Lung (tissue), 13 donors: ENCODE measurements around the gene TXNDC12. TPM values are rescaled to one million over a fixed set of nuclear protein-coding genes. Genes with fewer than 3 reads are reported as not detected.

Experiments
- ATAC-seq: fragments of 200-7000 bp; cut with Tn5 transposase; one replicate; pipeline ENCODE4 v1.9.1; 2020; ENCODE audit warnings: moderate number of reproducible peaks; ENCODE audit not compliant: insufficient read depth, low FRiP score
- DNase-seq, 3 donors: peaks; one replicate each; pipeline ENCODE4 v3.0.0-alpha.2; 2013 to 2017
- H3K27ac ChIP-seq, 2 donors: one replicate each; pipeline ENCODE4 v1.5.1; 2013; ENCODE audit warnings: mild to moderate bottlenecking in 2 of 2, moderate library complexity in 2 of 2, control low read depth in 1 of 2, inconsistent platforms in 1 of 2, low read depth in 1 of 2, low read length in 1 of 2
- H3K27me3 ChIP-seq, 3 donors: one replicate each; pipeline ENCODE4 v1.5.1; 2013; ENCODE audit warnings: low read length in 2 of 3; ENCODE audit not compliant: control insufficient read depth in 3 of 3, insufficient read depth in 3 of 3
- H3K36me3 ChIP-seq, 4 donors: one replicate each; pipeline ENCODE4 v1.5.1; 2013; ENCODE audit warnings: low read length in 4 of 4, mild to moderate bottlenecking in 1 of 4, moderate library complexity in 1 of 4; ENCODE audit not compliant: control insufficient read depth in 4 of 4, insufficient read depth in 4 of 4
- H3K4me1 ChIP-seq, 5 donors: one replicate each; pipeline ENCODE4 v1.5.1; 2013; ENCODE audit warnings: low read length in 5 of 5, mild to moderate bottlenecking in 2 of 5, moderate library complexity in 1 of 5; ENCODE audit not compliant: control insufficient read depth in 5 of 5, insufficient read depth in 5 of 5
- H3K4me3 ChIP-seq: one replicate; pipeline ENCODE4 v1.5.1; 2013; ENCODE audit warnings: mild to moderate bottlenecking, control low read depth, moderate library complexity
- H3K9ac ChIP-seq, 2 donors: one replicate each; pipeline ENCODE4 v1.5.1; 2013; ENCODE audit warnings: low read length in 2 of 2, control low read depth in 1 of 2; ENCODE audit not compliant: insufficient read depth in 1 of 2
- H3K9me3 ChIP-seq, 4 donors: one replicate each; pipeline ENCODE4 v1.5.1; 2013; ENCODE audit warnings: low read length in 3 of 4, mild to moderate bottlenecking in 1 of 4, moderate library complexity in 1 of 4; ENCODE audit not compliant: control insufficient read depth in 4 of 4, insufficient read depth in 3 of 4
- CTCF ChIP-seq: IDR thresholded peaks from 2 replicates; pipeline ENCODE4 v1.5.1; 2012; ENCODE audit warnings: mild to moderate bottlenecking; ENCODE audit errors: control extremely low read depth, extremely low read depth
- WGBS, 2 donors: extraction: QIAGEN DNeasy Blood & Tissue Kit; methylation state at CpG; one replicate each; pipeline ENCODE4 v1.1.7; 2013; 5-methylcytosine and 5-hydroxymethylcytosine counted together
- polyA plus RNA-seq, 2 donors: library from polyadenylated mRNA; stranded (reverse); fragments of 200-250 nt; gene quantifications; one replicate each; pipeline ENCODE4 v1.2.1, GENCODE V29; 2013
- small RNA-seq: library from RNA; depleted of rRNA; stranded (forward); fragments of <200 nt; gene quantifications from one replicate; pipeline ENCODE3, GENCODE V24; 2014; ENCODE audit warnings: low replicate concordance
- total RNA-seq, 2 donors: library from RNA; depleted of rRNA in 1 of 2; stranded (reverse); fragments of >200 nt in 1 of 2; gene quantifications; one replicate each; pipeline ENCODE4 v1.2.1, GENCODE V29; 2014 to 2021
- donor health status: control.
- donor health status: control.
- donor health status: Bipolar disorder and iron deficiency.
- donor health status: healthy.
- donor health status: DM: yes; HTN: yes; CAD: no.

Gene TXNDC12
- total and polyA plus RNA-seq, 4 donors: 15.8 to 51.9 (median 29.9) TPM

- no peaks in the 10 kb centered on the region for H3K9me3 ChIP-seq
- H3K27ac ChIP-seq: no peak overlapping the region
- no peak for TF ChIP-seq CTCF
- H3K4me3 ChIP-seq: no peak overlapping the region
- ATAC-seq (no peak), DNase-seq (no peak)
- peaks cover 0 to 3% (median 0%) of the 10 kb centered on the region in 3 donors for H3K27me3 ChIP-seq
- no peaks in the 10 kb centered on the region for H3K36me3 ChIP-seq
- no peak overlapping the region for H3K9ac ChIP-seq
- peaks cover 0 to 1% (median 0%) of the 10 kb centered on the region in 5 donors for H3K4me1 ChIP-seq
Observed at GRCh38 chr1:51978099-51978498, 76.9 kb downstream of the TXNDC12 start.

- WGBS, 2 donors: 85 to 87% methylated on average over 12 of the region's 12 CpGs
- peaks cover 0 to 3% (median 0%) of the 10 kb centered on the region in 3 donors for H3K27me3 ChIP-seq
- no peaks in the 10 kb centered on the region for H3K9me3 ChIP-seq
- peaks cover 0 to 1% (median 0%) of the 10 kb centered on the region in 5 donors for H3K4me1 ChIP-seq
- DNase-seq: no peak
- H3K4me3 ChIP-seq: no peak overlapping the region
- TF ChIP-seq CTCF: no peak
- H3K27ac ChIP-seq: no peak overlapping the region
- H3K36me3 ChIP-seq: no peaks in the 10 kb centered on the region
- H3K9ac ChIP-seq: no peak overlapping the region
- no peak for ATAC-seq
Observed at GRCh38 chr1:51976846-51977602, 78.0 kb downstream of the TXNDC12 start.

GRCh38 chr1:51973587-51974474, 81.2 kb downstream of the TXNDC12 start:
- peaks cover 0 to 1% (median 0%) of the 10 kb centered on the region in 5 donors for H3K4me1 ChIP-seq
- H3K4me3 ChIP-seq: no peak overlapping the region
- DNase-seq: no peak
- H3K36me3 ChIP-seq: no peaks in the 10 kb centered on the region
- WGBS, 2 donors: 88 to 90% methylated on average over 1 of the region's 1 CpG
- no peaks in the 10 kb centered on the region for H3K9me3 ChIP-seq
- TF ChIP-seq CTCF: no peak
- H3K27me3 ChIP-seq: peaks cover 0 to under 1% (median 0%) of the 10 kb centered on the region in 3 donors
- no peak overlapping the region for H3K9ac ChIP-seq
- ATAC-seq: no peak
- no peak overlapping the region for H3K27ac ChIP-seq

Small RNA genes within 50 kb of the gene (small RNA-seq; reads per million reads assigned to genes)
- gene RN7SL290P: not detected
- gene RNA5SP48: not detected

Other genes starting within 250 kb of the TXNDC12 start
- gene NRDC, start 176.5 kb downstream of the TXNDC12 start, total RNA-seq: 100 to 1,000 TPM; 109 to 128 TPM
- 100 to 1,000 TPM in 1 of 2 donors, 10 to 100 TPM in 1; 96.2 to 102 TPM for gene NRDC, start 176.5 kb downstream of the TXNDC12 start, polyA plus RNA-seq
- gene RAB3B, start 64.5 kb downstream of the TXNDC12 start, total RNA-seq: under 1 TPM; 0.18 to 0.57 TPM
- gene RAB3B, start 64.5 kb downstream of the TXNDC12 start, polyA plus RNA-seq: under 1 TPM; 0.02 to 0.03 TPM
- gene KTI12, start 21.4 kb downstream of the TXNDC12 start, total RNA-seq: 1 to 10 TPM; 4.8 to 8.5 TPM
- 10 to 100 TPM in 1 of 2 donors, 1 to 10 TPM in 1; 6.5 to 11.3 TPM for gene KTI12, start 21.4 kb downstream of the TXNDC12 start, polyA plus RNA-seq
- 10 to 100 TPM; 40.1 to 40.7 TPM for gene BTF3L4, start 1.1 kb upstream of the TXNDC12 start, total RNA-seq
- gene BTF3L4, start 1.1 kb upstream of the TXNDC12 start, polyA plus RNA-seq: 10 to 100 TPM; 41.5 to 47.7 TPM
- gene ZFYVE9, start 86.9 kb upstream of the TXNDC12 start, total RNA-seq: 10 to 100 TPM; 13.8 to 51.5 TPM
- gene ZFYVE9, start 86.9 kb upstream of the TXNDC12 start, polyA plus RNA-seq: 1 to 10 TPM; 3.3 to 6.0 TPM